ENCODE results near the gene RALGPS2.
"Not testable (repeated sequence)": the region's sequence is repeated elsewhere in the genome, so short reads cannot be mapped to it uniquely, and the experiment has no call there.

Gene RALGPS2

DNA sequence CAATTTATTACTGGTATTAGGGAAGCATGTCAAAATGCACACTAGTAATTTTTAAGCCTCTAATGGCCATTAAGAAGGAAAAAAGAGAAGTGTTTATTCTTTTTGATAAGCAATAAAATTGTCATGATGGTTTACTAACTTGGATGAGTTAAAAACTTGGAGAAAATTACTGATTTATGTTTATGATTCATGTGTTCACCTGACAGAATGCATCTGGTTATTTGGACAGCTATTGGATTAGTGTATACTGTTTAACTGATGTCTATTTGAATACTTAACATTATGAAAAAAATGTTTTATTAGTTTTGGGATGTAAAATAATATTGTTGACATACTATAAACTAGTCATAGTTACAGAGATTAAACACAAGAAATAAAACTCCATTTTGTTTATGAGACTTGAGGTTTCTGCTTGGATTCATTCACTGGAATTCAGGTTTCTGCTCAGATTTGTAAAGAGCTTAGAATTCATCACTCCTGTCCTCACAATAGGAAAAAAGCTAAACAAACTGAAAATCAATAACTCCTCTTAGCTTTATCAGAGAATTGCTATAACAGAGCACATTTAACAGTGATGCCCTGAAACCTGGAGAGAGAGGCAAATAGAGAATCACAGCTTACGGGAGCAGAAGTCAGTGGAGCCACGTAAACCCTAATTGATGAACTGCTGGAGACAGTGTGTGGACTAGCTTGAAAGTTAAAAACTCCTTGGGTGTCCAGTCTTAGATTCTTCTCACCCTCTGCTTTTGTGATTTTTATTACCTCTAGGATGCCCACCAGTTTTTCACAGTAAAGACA is 56.7 kb downstream of the RALGPS2 start:
- no peak for DNase-seq (ENCODE audit: low read depth)

DNA sequence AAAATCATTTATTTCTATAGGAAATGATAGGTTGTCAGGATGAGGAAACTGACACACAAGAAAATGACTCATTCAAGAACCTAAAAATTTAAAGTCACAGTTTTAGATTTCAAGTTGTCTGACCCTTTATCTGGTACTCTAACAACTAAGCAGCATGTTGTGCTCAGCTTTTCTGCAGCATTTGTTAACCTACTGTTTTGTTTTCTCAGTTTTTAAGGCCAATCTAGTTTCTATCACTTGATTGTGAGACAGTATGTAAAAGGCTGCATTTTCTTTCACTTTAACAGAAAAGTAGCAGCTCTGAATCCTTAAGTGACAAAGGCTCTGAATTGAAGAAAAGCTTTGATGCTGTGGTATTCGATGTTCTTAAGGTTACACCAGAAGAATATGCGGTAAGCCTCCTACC is 59.1 kb downstream of the RALGPS2 start:
- no peak for DNase-seq (ENCODE audit: low read depth)

DNA sequence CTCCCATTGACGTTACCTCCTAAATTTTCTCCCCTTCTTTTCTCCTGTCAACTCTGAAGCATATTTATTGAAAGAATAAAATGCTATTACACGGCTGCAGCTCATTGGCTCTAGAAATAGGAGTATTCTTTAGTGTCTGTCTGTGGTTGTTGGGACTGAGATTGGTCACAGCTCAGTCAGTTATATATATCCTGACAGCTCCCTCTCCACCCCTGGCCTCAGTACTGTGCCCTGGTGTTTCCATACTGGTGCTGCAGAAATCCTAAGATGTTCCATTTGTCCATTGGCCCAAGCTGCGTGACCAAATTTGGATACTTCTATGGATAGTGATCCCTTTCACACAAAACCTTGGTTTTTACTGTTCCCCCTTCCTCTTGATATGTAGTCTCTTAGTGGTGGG is 67.3 kb downstream of the RALGPS2 start:
- DNase-seq (ENCODE audit: low read depth) = no peak

DNA sequence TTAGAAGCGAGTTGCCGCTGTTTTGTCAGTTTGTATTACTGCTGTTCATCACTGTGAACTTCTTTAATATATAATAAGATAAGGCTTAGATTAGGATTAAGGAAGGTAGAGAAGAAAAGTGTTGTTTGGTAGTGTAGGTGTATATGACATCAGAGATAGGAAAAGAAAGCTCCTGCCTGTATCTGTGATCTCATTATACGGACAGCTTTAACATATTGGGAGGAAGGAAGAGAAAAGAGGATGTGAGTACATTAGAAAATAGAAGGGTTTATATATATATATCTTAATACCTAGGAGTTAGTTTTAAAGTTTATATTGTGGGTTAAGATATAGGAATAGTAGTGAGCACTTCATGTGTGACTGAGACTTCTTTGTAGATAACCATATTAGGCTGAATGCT is 71.0 kb downstream of the RALGPS2 start:
- DNase-seq (ENCODE audit: low read depth) = no peak

DNA sequence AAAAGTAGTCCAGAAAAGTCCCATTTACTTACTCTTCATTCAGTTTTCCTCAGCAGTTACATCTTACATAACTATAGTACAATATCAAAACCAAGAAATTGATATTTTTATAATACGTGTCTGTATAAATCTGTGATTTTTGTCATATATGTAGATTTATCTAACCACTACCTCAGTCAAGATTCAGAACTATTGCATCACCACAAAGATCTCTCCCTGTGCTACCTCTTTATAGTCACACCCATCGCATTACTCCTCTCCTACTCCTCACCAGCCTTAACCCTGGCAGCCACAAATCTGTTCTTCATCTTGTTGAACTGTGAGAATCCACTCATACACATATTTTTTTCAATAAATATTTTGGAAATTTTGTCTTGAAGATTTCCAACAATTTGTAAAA is 72.5 kb downstream of the RALGPS2 start:
- DNase-seq (ENCODE audit: low read depth) = no peak

DNA sequence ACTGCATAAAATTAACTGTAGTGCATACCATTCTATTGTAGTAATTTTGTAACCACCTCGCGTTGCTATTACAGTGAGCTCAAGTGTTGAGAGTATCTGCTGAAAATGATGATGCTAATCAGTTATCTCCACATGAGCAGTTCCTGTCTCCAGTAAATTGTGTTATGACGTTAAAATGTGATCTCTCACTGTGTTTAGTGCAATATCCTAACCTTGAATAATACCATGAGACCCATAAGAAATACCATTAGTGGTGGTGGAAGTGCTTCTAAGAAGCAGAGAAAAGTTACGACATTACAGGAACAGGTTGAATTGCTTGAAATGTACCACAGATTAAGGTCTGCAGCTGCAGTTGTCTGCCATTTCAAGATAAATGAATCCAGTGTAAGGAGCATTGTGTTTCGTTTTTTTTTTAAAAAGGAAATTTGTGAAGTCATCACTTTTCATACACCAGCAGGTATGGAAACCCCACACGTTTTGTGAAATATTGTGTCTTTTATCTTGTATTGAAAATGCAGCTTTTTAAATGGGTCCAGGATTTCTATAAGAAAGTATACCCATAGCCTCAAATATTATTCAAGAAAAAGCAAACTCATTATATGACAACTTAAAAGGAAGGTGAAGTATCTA is 73.3 kb downstream of the RALGPS2 start:
- DNase-seq (ENCODE audit: low read depth) = no peak

DNA sequence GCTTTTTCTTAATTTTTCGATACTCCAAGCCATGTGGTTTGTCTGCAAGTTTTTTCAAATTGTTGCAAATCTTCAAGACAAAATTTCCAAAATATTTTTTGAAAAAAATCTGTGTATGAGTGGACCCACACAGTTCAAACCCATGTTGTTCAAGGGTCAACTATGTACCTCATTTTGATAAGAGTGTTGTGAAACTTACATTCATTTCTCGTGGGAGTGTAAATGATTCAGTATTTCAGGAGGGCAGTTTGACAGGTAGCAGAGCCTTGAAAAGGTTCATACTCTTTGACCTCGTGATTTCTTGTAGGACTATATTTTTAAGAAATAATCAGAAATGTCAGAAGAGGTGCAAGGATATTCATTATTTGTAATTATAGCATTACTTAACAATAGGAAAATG is 77.8 kb downstream of the RALGPS2 start:
- no peak for DNase-seq (ENCODE audit: low read depth)

DNA sequence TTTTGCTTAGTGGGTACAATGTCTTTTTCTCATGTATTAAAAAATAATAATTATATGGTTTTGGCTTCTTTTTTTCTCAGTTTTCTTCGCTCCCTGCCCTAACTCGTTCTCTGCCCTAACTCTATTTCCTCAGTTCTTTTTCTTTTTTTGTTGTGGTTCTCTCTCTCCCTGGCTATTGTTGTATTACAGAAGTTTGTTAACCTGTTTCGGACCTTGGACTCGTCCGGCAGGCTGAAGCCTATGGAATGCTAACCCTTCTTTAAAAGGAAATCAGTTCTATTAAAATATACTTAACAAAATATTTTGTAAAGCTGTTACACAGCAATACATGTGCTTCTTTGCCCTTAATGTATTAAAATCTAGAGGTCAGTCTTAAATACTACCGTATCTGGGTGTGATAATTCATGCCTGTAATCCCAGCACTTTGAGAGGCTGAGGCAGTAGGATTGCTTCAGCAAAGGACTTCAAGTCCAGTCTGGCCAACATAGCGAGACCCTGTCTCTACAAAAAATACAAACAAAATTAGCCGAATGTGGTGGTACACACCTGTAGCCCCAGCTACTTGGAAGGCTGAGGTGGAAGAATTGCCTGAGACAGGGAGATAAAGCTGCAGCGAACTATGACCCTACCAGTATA is 81.7 kb downstream of the RALGPS2 start:
- no peak for DNase-seq (ENCODE audit: low read depth)

DNA sequence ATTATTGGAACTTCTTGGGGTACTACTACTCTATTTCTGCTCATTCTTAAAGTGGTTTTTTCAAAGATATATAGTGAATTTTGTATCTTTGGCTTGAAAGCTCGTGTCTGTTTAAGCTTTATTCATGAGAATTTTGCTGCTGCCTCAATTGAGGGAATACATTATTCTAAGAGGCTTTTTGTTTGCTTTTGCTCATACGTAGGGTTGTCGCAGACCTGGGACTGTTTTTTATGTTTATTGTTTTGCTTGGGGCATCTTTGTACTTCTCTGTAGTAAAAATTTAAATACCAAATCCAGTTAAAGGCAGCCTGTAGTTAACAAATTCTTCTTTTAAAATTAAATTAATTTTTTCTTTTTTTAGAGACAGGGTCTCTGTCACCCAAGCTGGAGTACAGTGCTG is 83.5 kb downstream of the RALGPS2 start:
- no peak for DNase-seq (ENCODE audit: low read depth)

DNA sequence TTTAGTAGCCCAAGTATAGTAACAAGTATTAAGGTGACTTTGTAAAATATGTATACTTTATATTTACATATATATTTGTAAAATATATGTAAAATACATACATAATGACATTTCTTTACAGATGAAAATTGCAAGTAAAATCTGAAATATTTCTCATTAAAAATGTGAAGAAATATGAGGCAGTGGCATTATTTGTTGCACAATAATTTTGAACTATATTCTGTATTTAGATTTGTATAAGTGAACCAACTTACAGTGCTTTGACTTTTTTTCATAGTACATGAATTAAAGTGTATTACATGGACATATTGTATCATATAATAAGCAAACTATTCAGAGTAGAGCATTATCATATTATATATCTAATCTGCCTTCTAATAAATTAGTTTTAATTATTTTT is 85.5 kb downstream of the RALGPS2 start:
- no peak for DNase-seq (ENCODE audit: low read depth)

DNA sequence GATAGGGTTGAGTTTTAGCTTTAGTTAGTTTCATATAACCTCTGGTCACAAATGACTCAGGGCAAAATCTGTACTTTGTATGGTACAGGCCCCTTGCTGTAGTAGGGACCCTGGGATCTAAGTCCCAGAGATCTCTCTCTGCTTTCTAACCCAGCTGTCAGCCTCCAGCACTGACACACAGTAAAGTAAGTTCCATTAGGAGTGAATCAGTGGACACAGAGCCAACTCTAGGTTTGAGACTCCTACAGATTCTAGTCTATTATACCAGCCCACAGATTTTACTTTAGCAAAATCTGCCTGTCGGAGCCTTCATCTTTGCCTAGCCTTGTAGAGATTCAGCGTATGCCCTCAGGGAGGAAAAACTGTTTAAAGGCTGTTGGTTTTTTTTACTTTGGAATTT is 93.4 kb downstream of the RALGPS2 start:
- DNase-seq (ENCODE audit: low read depth) = no peak

DNA sequence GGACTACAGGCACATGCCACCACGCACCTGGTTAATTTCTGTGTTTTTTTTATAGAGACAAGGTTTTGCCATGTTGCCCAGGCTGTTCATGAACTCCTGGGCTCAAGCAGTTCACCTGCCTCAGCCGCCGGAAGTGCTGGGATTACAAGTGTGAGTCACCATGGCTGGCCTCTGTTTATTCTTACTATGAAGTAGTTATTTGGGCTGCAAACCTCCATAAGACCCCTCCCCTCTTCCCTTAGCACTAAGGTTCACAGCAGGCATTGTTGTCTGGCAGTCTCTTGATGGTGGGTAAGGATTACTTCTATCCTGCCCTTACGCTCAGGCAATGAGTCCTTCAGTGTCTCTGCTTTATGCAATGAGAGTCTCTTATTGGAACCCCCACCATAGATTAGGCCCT is 94.1 kb downstream of the RALGPS2 start:
- DNase-seq (ENCODE audit: low read depth) = no peak

DNA sequence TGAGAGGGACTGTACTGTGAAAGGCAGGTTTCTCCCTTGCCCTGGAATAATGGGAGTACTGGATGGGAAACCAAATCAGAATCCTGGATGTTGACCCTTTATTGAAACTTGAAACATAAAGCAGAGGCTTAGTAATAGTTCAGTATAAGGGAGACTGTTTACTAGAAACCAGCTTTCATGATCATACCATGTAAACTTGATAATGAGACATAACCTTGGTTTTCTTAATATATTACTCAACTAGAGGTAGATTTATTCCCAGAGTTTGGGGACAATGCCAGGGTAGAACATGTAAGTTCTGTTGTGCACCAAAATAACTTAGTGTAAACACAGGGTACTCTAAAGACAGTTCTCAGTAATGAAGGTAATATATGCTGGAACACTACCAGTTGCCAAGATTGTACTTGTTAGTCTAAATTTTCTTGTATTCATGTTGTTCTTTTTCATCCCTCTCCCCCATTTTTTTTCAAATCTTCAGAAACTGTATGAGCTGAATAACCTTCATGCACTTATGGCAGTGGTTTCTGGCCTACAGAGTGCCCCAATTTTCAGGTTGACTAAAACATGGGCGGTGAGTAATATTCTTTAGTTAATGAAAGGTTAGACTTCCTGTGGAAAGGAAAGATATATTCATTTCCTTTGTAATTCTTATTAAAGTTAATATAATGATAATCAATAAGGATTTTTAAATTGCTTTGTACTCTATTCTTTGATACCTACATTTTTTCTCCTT is 96.3 kb downstream of the RALGPS2 start:
- no peak for DNase-seq (ENCODE audit: low read depth)

DNA sequence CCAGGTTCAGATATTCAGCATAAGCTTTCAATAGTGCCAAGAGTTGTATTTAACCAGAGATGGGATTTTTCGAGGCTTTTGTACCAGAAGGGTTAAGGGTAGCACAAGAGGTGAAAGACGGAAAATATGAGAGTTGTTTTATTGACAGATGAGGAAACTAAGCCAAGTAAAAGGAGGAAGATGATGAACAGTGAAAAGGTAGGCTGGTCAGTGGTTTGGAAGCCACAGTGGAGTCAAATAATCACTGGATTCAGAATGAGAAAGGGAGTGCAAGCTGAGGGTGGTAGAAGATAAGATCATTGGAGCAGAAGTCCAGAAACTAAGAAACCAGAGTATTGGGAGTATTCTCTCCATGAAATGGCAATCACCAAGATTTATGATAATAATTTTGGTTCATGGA is 100.1 kb downstream of the RALGPS2 start:
- no peak for DNase-seq (ENCODE audit: low read depth)

DNA sequence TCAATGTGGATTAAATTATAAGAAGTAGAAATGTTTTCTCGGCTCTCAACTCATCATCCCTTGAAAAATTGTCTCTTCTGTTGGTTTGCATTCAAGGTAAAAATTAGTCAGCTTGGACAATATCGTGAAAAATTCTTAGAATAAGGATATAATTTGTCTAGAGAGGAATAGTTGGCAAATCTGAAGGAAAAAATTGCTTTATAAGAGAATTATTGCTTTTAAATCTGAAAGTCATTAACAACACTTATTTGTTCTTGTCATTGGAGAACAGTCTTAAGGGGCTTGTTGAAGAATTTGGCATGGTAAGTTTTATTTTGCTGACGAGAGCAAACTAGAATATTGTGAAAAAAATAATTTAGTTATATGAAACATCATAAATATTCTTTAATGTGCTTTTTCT is 119.4 kb downstream of the RALGPS2 start:
- DNase-seq (ENCODE audit: low read depth) = no peak

DNA sequence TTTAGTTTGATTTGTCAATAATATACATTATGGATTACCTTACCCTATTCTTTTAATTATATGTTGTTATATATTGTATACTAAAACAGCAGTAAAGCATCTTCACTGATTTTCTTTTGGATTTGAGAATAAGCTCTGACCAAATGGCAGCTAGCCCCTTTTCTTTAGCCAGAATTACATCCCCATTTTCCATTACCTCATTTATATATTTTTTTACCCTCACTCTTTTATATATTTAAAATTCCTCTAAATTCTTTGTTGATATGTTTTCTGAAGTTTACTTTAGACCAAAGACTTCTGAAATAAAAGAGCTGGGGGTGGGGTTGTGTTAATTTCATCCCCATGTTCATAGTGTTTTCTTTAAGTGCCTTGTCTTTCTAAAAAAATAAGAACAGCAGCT is 121.3 kb downstream of the RALGPS2 start:
- no peak for DNase-seq (ENCODE audit: low read depth)

DNA sequence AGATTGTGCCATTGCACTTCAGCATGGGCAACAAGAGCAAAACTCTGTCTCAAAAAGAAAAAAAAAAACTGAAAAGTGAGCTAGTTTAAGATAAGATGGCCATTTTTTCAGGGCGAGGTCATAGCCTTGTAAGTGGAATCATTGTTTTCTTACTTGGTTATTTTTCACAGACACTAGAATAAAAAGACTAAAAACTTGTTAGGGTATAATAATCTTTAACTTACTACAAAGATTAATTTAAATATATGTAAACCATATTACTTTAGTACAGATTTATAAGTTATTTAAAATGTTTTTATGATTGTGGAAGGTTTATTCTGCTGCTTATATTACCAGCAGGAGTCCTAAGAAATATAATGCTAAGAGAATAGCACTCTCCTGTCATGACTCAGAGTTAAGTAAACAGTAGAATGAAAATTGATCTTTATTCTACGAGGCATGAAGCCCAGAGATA is 122.4 kb downstream of the RALGPS2 start:
- no peak for DNase-seq (ENCODE audit: low read depth)

DNA sequence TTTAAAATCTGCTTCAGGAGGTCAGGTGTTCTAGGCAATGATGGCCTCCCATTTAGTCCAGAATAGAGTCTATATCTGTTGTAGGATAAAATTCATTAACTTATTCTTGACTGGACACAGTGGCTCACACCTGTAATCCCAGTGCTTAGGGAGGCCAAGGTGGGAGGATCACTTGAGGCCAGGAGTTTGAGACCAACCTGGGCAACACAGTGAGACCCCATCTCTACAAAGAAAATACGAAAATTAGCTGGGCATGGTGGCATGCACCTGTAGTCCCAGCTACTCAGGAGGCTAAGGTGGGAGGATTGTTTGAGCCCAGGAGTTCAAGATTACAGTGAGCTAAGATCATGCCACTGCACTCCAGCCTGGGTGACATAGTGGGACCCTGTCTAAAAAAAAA is 122.9 kb downstream of the RALGPS2 start:
- not testable (repeated sequence) for DNase-seq (ENCODE audit: low read depth)

DNA sequence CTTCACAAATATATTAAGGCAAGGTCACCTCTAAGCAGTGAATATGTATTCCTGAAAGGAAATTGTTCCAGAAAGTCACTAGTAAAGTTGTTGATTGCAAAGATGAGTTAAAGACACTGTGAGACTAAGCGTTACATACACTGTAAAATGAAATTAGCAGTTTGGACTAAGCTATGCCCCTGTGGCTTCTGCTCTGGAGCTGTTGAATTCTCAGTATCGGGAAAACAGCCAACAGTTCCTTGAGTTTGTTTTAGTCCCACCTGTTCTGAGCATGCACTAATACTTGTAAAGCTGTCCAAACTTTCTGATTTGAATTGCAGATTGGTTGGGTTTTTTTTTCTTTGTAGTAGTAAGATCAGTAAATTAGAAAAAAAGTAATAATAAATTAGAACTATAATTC is 124.9 kb downstream of the RALGPS2 start:
- no peak for DNase-seq (ENCODE audit: low read depth)

DNA sequence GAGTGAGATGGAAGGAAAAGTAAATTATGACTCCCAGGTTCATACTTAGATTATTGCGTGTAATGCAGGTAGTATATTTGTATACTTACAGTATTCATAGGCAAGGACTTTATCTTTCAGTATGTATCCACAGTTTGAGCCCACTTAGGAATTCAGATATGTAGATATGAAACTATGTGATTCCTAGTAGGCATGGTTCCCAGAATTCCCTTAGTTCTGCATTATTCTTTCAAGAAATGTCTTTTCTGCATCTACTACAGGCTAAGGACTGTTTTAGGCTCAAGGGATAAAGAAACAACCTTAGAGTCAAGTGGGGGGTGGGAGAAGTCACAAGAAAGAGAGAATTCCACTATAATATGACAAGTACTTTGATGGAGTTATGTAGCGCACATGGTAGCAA is 132.1 kb downstream of the RALGPS2 start:
- DNase-seq (ENCODE audit: low read depth) = no peak

DNA sequence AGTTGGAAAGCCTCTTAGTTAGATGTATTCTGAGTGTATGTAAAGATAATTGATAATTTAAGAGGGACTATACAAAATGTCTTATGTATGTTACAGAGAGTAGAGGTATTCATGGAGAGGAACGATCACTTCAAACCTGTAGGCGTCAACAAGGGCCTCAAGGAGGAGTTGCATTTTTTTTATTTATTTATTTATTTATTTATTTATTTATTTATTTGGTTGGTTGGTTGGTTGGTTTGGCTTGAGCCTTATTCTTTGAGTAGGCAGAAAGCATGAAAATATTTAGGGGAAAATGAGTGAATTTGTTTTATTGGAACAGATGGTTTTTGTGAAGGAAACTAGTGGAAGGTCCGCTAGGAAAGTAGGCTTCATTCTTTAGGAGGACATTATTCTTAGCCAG is 137.4 kb downstream of the RALGPS2 start:
- no peak for DNase-seq (ENCODE audit: low read depth)

DNA sequence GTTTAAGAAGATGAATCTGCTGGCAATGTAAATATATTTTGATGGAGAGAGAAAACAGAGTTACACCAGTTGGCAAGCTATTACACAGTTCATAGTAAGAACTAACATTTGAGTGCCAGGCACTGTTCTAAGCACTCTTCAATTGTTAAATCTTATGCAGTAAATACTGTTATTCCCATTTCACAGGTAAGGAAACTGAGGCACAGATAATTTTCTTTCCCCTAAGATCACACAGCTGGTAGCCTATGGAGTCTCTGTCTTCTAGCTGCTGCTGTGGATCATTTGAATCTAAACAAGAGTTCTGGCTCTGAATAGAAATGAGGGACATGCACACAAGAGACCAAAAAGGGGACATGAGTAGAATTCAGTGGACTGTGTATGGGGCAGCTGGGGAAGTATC is 137.8 kb downstream of the RALGPS2 start:
- DNase-seq (ENCODE audit: low read depth) = no peak

DNA sequence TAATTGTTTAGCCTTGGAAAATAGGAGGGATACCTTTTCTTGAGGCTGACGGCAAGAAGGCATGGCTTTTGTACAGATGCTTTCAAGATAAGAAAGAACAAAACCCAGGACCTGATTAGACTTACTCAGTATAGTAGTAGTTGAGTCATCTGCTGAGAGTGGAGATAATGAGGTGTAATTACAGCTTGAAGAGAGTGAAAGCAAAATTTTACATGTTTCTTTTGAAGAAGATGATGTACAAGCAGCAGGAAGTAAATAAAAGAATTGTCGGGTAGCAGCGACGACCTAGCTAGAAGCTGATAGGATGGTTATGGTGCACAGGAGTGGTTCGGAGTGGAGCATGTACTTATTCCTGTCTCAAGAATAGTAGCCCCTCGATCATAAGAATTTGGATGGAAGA is 139.3 kb downstream of the RALGPS2 start:
- no peak for DNase-seq (ENCODE audit: low read depth)

All from stimulated activated CD4-positive, alpha-beta T cell treated with anti-CD3 and anti-CD28 coated beads, Interleukin-2, amount 100 ng/mL, for 4 hours (primary cell).